Gastroesophageal sphincter (tissue), 3 donors: Measurements from ENCODE around the gene TRAPPC3.

Experiments
- POLR2A ChIP-seq, 2 donors: fragments of 450-650 bp; IDR thresholded peaks; one replicate each; pipeline ENCODE4 v1.6.1; 2017; ENCODE audit warnings: antibody characterized with exemption in 2 of 2, mild to moderate bottlenecking in 2 of 2, moderate library complexity in 1 of 2
- POLR2AphosphoS5 ChIP-seq: sonication (generic); formaldehyde crosslinking; IDR thresholded peaks from one replicate; pipeline ENCODE4 v1.6.1; 2017; ENCODE audit warnings: antibody characterized with exemption
- TF ChIP-seq, protein P1 (sequence below), 4 experiments: fragments of 200-600 bp in 2 of 4; fragments of 450-650 bp in 2 of 4; sonication (generic) in 1 of 4; IDR thresholded peaks; one replicate each; pipeline ENCODE4 v1.5.1; 2017 to 2019; ENCODE audit warnings: antibody characterized with exemption in 4 of 4, mild to moderate bottlenecking in 2 of 4, moderate library complexity in 2 of 4

DNA sequence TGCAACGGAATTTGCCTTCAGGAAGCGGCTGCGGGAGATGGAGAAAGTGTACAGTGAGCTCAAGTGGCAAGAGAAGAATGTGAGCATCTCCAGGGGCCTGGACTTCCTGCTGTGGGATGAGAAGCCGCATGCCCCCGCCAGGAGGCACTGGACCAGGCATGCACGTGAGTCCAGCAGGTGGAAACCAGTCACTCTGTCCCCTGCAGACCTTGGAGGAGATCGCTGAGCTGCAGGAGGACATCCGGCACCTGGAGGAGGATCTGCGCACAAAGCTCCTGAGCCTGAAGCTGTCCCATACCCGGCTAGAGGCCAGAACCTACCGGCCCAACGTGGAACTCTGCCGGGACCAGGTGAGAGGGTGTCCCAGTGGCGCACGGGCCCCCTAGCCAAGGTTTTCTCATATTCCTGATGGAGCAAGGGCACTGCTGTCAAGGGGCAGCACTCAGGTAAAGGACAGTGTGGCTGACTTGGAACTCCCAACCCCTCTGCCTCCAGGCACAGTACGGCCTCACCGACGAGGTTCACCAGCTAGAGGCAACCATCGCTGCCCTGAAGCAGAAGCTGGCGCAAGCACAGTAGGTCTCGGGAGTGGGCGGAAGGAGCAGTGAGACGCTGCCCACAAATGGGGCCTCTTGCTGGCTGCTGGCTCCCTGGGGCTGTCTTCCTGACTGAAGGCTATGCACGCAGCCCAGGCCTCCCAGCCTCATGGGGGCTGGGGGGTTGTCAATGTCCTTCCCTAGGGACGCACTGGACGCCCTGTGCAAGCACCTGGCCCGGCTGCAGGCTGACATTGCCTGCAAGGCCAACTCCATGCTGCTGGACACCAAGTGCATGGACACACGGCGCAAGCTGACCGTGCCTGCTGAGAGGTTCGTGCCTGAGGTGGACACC, 61.8 kb downstream of the TRAPPC3 start:
- TF ChIP-seq, protein P1, sequence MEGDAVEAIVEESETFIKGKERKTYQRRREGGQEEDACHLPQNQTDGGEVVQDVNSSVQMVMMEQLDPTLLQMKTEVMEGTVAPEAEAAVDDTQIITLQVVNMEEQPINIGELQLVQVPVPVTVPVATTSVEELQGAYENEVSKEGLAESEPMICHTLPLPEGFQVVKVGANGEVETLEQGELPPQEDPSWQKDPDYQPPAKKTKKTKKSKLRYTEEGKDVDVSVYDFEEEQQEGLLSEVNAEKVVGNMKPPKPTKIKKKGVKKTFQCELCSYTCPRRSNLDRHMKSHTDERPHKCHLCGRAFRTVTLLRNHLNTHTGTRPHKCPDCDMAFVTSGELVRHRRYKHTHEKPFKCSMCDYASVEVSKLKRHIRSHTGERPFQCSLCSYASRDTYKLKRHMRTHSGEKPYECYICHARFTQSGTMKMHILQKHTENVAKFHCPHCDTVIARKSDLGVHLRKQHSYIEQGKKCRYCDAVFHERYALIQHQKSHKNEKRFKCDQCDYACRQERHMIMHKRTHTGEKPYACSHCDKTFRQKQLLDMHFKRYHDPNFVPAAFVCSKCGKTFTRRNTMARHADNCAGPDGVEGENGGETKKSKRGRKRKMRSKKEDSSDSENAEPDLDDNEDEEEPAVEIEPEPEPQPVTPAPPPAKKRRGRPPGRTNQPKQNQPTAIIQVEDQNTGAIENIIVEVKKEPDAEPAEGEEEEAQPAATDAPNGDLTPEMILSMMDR (IDR thresholded peaks at IDR 0.05) = no peak
- TF ChIP-seq POLR2A (IDR thresholded peaks at IDR 0.05) (no peak), POLR2AphosphoS5 (no peak)
